ENCODE measurements around the gene TRIP12. TPM values are rescaled to one million over a fixed set of nuclear protein-coding genes. Genes with fewer than 3 reads are reported as not detected.
"Not testable (repeated sequence)": the region's sequence is repeated elsewhere in the genome, so short reads cannot be mapped to it uniquely, and the experiment has no call there.

TRIP12 gene
- total RNA-seq, 1 donor: 249 TPM

DNA sequence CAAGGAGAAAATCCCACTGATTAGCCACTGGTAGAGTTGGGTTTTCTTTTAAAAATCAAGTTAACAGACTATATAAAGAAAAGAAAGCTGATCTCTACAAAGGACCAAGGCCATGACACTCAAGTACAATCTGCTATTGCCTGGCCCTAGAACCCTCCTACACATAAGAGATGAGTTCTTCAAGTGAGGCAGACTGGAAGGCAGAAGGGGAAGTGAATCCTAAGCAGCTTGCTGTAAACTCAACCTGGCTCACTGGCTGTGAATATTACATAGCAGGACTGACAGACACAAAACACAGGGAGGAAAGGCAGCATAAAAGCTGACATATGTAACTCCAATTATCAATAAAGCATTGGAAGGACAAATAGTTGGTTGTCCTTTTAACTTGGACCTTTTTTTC lies 65.4 kb downstream of the TRIP12 start:
- no peak for DNase-seq (ENCODE audit: insufficient read length, low spot score, missing footprints)
- H4K20me1 ChIP-seq (ENCODE audit: insufficient read depth, low read length): peaks cover 24% of the 10 kb centered on the region
- peaks cover 28% of the 10 kb centered on the region for H3K36me3 ChIP-seq (ENCODE audit: insufficient read depth, low read length)

GRCh38 chr2:229855116-229855515 lies 66.7 kb downstream of the TRIP12 start:
- H3K4me1 ChIP-seq (ENCODE audit: insufficient read depth, low read length): peaks cover 5% of the 10 kb centered on the region
- no peaks in the 10 kb centered on the region for H3K9me3 ChIP-seq (ENCODE audit: low read depth, low read length)
- no peak for DNase-seq (ENCODE audit: insufficient read length, low spot score, missing footprints)
- peaks cover 19% of the 10 kb centered on the region for H4K20me1 ChIP-seq (ENCODE audit: insufficient read depth, low read length)
- peaks cover 88% of the 10 kb centered on the region for H3K79me2 ChIP-seq (ENCODE audit: insufficient read depth, low read length)
- H3K27ac ChIP-seq (ENCODE audit: low read depth, low read length): no peak overlapping the region
- H3K36me3 ChIP-seq (ENCODE audit: insufficient read depth, low read length): peaks cover 28% of the 10 kb centered on the region
- no peak overlapping the region for H3K4me2 ChIP-seq (ENCODE audit: insufficient read depth, low read length)
- H2AFZ ChIP-seq (ENCODE audit: low read length): no peak overlapping the region
- H3K27me3 ChIP-seq (ENCODE audit: insufficient read depth, low read length): no peaks in the 10 kb centered on the region
- no peak overlapping the region for H3K4me3 ChIP-seq (ENCODE audit: insufficient read depth, low read length)
- TF ChIP-seq, protein P1, sequence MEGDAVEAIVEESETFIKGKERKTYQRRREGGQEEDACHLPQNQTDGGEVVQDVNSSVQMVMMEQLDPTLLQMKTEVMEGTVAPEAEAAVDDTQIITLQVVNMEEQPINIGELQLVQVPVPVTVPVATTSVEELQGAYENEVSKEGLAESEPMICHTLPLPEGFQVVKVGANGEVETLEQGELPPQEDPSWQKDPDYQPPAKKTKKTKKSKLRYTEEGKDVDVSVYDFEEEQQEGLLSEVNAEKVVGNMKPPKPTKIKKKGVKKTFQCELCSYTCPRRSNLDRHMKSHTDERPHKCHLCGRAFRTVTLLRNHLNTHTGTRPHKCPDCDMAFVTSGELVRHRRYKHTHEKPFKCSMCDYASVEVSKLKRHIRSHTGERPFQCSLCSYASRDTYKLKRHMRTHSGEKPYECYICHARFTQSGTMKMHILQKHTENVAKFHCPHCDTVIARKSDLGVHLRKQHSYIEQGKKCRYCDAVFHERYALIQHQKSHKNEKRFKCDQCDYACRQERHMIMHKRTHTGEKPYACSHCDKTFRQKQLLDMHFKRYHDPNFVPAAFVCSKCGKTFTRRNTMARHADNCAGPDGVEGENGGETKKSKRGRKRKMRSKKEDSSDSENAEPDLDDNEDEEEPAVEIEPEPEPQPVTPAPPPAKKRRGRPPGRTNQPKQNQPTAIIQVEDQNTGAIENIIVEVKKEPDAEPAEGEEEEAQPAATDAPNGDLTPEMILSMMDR (IDR thresholded peaks at IDR 0.05; ENCODE audit: extremely low read depth, low read depth, low read length): no peak

More for the DNA sequence above, 65.4 kb downstream of the TRIP12 start:
- H3K9me3 ChIP-seq (ENCODE audit: low read depth, low read length): no peaks in the 10 kb centered on the region
- no peaks in the 10 kb centered on the region for H3K27me3 ChIP-seq (ENCODE audit: insufficient read depth, low read length)
- H3K4me2 ChIP-seq (ENCODE audit: insufficient read depth, low read length): no peak overlapping the region
- TF ChIP-seq, protein P1 (IDR thresholded peaks at IDR 0.05; ENCODE audit: extremely low read depth, low read depth, low read length): no peak
- no peak overlapping the region for H3K4me3 ChIP-seq (ENCODE audit: insufficient read depth, low read length)
- peaks cover 88% of the 10 kb centered on the region for H3K79me2 ChIP-seq (ENCODE audit: insufficient read depth, low read length)
- peaks cover 7% of the 10 kb centered on the region for H3K4me1 ChIP-seq (ENCODE audit: insufficient read depth, low read length)
- no peak overlapping the region for H3K27ac ChIP-seq (ENCODE audit: low read depth, low read length)
- H2AFZ ChIP-seq (ENCODE audit: low read length): no peak overlapping the region

DNA sequence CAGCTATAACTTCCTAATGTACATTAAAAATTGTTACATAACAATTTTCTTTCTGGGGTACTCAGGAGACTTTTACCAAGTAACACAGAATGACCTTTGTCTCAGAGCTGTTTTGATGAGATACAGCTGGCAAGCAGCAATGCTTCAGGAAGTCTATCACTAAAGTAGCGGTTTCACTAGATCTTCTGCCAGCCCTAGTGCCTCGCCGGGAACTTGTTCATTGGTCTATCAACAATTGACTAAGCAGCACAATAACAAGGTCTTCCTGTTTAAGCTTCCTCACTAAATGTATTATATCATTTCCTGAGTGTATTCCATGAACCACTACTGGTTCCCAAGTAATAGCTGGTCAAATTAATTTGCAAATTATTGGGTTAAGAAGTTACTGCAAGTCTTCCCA lies 69.2 kb downstream of the TRIP12 start:
- Histone ChIP-seq H3K79me2 (ENCODE audit: insufficient read depth, low read length) (peaks cover 91% of the 10 kb centered on the region), H3K36me3 (ENCODE audit: insufficient read depth, low read length) (peaks cover 10% of the 10 kb centered on the region), H3K4me1 (ENCODE audit: insufficient read depth, low read length) (peaks cover 5% of the 10 kb centered on the region), H3K27me3 (ENCODE audit: insufficient read depth, low read length) (no peaks in the 10 kb centered on the region), H2AFZ (ENCODE audit: low read length) (no peak overlapping the region), H3K9me3 (ENCODE audit: low read depth, low read length) (no peaks in the 10 kb centered on the region), H3K4me3 (ENCODE audit: insufficient read depth, low read length) (no peak overlapping the region), H3K4me2 (ENCODE audit: insufficient read depth, low read length) (peak overlapping the region; percentile 41), H4K20me1 (ENCODE audit: insufficient read depth, low read length) (peaks cover 24% of the 10 kb centered on the region), H3K27ac (ENCODE audit: low read depth, low read length) (peak overlapping the region; percentile 9)
- peak; percentile 91 for DNase-seq (ENCODE audit: insufficient read length, low spot score, missing footprints)
- TF ChIP-seq, protein P1 (IDR thresholded peaks at IDR 0.05; ENCODE audit: extremely low read depth, low read depth, low read length): no peak

GRCh38 chr2:229851870-229852269 lies 69.9 kb downstream of the TRIP12 start:
- peaks cover 91% of the 10 kb centered on the region for H3K79me2 ChIP-seq (ENCODE audit: insufficient read depth, low read length)
- TF ChIP-seq, protein P1 (IDR thresholded peaks at IDR 0.05; ENCODE audit: extremely low read depth, low read depth, low read length): no peak
- no peaks in the 10 kb centered on the region for H3K27me3 ChIP-seq (ENCODE audit: insufficient read depth, low read length)
- no peaks in the 10 kb centered on the region for H3K9me3 ChIP-seq (ENCODE audit: low read depth, low read length)
- DNase-seq (ENCODE audit: insufficient read length, low spot score, missing footprints): no peak
- no peak overlapping the region for H3K4me3 ChIP-seq (ENCODE audit: insufficient read depth, low read length)
- peaks cover 29% of the 10 kb centered on the region for H4K20me1 ChIP-seq (ENCODE audit: insufficient read depth, low read length)
- peaks cover 5% of the 10 kb centered on the region for H3K4me1 ChIP-seq (ENCODE audit: insufficient read depth, low read length)
- H3K27ac ChIP-seq (ENCODE audit: low read depth, low read length): no peak overlapping the region
- H3K36me3 ChIP-seq (ENCODE audit: insufficient read depth, low read length): peaks cover 10% of the 10 kb centered on the region
- no peak overlapping the region for H2AFZ ChIP-seq (ENCODE audit: low read length)
- no peak overlapping the region for H3K4me2 ChIP-seq (ENCODE audit: insufficient read depth, low read length)

DNA sequence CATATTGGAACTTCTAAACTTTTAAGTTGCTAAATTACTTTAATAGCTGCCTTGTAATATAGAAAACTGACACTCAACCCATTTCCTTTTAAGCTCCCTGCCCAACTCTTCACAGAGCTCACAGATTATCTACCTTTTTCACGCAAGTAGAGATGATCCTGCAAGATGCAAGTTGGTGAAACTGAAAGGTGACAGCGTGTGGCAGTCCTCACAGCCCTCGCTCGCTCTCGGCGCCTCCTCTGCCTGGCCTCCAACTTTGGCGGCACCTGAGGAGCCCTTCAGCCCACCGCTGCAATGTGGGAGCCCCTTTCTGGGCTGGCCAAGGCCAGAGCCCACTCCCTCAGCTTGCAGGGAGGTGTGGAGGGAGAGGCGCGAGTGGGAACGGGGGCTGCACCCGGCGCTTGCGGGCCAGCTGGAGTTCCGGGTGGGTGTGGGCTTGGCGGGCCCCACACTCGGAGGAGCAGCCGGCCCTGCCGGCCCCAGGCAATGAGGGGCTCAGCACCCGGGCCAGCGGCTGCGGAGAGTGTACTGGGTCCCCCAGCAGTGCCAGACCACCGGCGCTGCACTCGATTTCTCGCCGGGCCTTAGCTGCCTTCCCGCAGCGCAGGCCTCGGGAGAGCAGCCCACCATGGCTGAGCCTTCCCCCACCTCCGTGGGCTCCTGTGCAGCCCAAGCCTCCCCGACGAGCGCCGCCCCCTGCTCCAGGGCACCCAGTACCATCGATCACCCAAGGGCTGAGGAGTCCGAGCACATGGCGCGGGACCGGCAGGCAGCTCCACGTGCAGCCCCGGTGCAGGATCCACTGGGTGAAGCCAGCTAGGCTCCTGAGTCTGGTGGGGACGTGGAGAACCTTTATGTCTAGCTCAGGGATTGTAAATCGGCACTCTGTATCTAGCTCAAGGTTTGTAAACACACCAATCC lies 71.2 kb downstream of the TRIP12 start:
- not testable (repeated sequence) for H3K36me3 ChIP-seq (ENCODE audit: insufficient read depth, low read length); H3K27me3 ChIP-seq (ENCODE audit: insufficient read depth, low read length); H3K9me3 ChIP-seq (ENCODE audit: low read depth, low read length); H3K4me2 ChIP-seq (ENCODE audit: insufficient read depth, low read length); DNase-seq (ENCODE audit: insufficient read length, low spot score, missing footprints); H3K4me3 ChIP-seq (ENCODE audit: insufficient read depth, low read length); H3K4me1 ChIP-seq (ENCODE audit: insufficient read depth, low read length); H3K27ac ChIP-seq (ENCODE audit: low read depth, low read length); H2AFZ ChIP-seq (ENCODE audit: low read length)
- peaks cover 21% of the 10 kb centered on the region for H4K20me1 ChIP-seq (ENCODE audit: insufficient read depth, low read length)
- peaks cover 89% of the 10 kb centered on the region for H3K79me2 ChIP-seq (ENCODE audit: insufficient read depth, low read length)

Data from osteoblast (primary cell).